HG02970 (cell line): ENCODE data around the gene FTSJ1.
"Not testable (repeated sequence)": the region's sequence is repeated elsewhere in the genome, so short reads cannot be mapped to it uniquely, and the experiment has no call there.

Source experiments
- ATAC-seq: cut with Tn5 transposase; IDR thresholded peaks from one replicate; pipeline ENCODE4 v1.9.1; 2021; ENCODE audit warnings: mild to moderate bottlenecking, moderate library complexity, moderate number of reproducible peaks; ENCODE audit not compliant: unreplicated experiment, low FRiP score

The FTSJ1 gene

GRCh38 chrX:48475774-48476577 is at the start of gene FTSJ1:
Gene FTSJ1 (plus strand): TSS chrX:48476199. CDS start chrX:48478048, 1,849 bp downstream.
- ATAC-seq = peak; percentile 79

GRCh38 chrX:48427027-48427716 is 48.8 kb upstream of the FTSJ1 start:
- not testable (repeated sequence) for ATAC-seq

GRCh38 chrX:48429606-48430005 is 46.4 kb upstream of the FTSJ1 start:
- not testable (repeated sequence) for ATAC-seq

DNA sequence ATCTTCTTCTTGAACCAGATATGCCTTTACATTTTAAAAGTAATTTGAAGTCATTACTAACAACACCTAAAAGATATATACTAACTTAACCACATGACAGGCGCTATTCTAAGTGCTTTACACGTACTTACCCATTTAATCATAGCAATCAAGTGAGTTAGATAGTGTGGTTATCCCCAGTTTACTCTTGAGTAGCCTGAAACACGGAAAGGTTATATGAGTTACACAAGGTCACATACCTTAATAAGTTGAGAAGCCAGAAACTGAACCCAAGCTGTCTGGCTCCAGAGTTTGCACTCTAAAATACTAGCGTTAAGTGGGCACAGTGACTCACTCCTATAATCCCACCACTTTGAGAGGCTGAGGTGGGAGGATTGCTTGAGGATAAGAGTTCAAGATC is 45.8 kb upstream of the FTSJ1 start:
- not testable (repeated sequence) for ATAC-seq

DNA sequence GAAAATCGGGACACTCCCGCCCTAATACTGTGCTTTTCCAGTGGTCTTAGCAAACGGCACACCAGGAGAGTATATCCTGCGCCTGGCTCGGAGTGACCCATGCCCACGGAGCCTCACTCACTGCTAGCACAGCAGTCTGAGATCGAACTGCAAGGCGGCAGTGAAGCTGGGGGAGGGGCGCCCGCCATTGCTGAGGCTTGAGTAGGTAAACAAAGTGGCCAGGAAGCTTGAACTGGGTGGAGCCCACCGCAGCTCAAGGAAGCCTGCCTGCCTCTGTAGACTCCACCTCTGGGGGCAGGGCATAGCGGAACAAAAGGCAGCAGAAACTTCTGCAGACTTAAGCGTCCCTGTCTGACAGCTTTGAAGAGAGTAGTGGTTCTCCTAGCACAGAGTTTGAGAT is 42.3 kb upstream of the FTSJ1 start:
- not testable (repeated sequence) for ATAC-seq

- not testable (repeated sequence) for ATAC-seq
Observed at GRCh38 chrX:48447201-48447600, 28.8 kb upstream of the FTSJ1 start.

DNA sequence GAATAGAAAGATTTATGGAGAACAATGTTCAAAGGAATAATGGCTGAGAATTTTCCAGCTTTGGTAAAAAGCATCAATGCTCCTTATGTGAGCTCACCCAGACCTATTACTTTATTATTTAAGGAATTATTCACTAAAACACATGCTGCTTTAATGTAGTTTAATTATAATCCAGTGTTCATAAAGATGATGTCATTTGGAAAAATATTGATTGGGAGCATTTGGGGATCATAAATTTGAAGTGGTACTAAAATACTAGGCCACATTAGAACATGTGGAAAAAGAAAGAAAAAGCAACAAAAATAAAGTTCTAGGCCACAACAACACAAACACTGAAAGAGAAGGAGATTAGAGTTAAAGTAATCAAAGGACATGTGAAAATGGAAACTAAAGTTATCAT is 25.9 kb upstream of the FTSJ1 start:
- ATAC-seq = no peak

- no peak for ATAC-seq
Observed at GRCh38 chrX:48451708-48452107, 24.3 kb upstream of the FTSJ1 start.

DNA sequence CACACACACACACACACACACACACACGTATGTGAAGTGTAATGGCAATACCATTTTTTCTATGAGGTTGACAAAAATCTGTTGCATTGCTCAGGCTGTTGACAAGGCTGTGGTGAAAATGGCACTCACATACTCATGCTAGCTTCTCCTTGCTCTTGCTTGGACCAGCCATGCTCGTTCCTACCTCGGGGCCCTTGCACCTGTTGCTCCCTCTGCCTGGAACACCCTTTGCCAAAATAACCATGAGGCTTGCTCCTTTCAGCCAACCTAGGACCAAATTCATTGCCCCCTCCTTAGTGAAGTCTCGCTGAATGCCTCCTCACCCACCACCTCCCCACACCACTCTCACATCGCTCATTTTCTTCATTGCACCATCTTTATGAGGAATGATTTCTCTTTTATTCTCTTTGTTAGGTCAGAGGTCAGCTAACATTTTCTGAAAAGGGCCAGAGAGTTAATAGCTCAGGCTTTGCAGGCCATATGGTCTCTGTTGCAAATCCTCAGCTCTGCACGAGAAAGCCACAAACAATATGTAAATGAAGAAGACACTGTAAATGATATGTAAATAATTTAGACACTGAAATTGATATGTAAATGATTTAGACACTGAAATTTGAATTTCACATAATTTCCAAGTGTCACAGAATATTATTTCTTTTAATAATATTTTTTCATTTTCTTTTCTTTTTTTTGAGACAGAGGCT is 19.2 kb upstream of the FTSJ1 start:
- ATAC-seq = no peak

- no peak for ATAC-seq
Observed at GRCh38 chrX:48458711-48459110, 17.3 kb upstream of the FTSJ1 start.

GRCh38 chrX:48459483-48459882 is 16.5 kb upstream of the FTSJ1 start:
- ATAC-seq = no peak

DNA sequence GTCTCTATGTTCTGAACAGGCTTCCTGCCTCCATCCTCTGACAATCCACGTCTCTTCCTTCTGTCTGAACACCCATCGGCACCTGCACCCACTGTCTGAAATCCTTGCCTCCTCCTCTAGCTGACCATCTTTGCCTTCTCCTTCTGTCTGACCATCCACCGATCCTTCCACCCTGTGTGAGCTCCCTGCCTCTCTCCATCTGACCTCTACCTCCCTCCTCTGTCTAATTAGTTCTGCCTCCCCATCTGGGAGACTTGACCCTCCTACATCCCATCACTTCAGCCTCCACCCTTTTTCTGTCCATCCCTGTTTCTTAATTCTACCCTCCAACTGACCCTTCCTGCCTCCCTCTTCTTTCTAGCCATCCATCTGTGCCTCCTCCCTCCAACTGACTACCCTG is 16.0 kb upstream of the FTSJ1 start:
- no peak for ATAC-seq

- no peak for ATAC-seq
Observed at GRCh38 chrX:48460606-48461005, 15.4 kb upstream of the FTSJ1 start.

GRCh38 chrX:48461830-48462229 is 14.2 kb upstream of the FTSJ1 start:
- ATAC-seq = no peak

DNA sequence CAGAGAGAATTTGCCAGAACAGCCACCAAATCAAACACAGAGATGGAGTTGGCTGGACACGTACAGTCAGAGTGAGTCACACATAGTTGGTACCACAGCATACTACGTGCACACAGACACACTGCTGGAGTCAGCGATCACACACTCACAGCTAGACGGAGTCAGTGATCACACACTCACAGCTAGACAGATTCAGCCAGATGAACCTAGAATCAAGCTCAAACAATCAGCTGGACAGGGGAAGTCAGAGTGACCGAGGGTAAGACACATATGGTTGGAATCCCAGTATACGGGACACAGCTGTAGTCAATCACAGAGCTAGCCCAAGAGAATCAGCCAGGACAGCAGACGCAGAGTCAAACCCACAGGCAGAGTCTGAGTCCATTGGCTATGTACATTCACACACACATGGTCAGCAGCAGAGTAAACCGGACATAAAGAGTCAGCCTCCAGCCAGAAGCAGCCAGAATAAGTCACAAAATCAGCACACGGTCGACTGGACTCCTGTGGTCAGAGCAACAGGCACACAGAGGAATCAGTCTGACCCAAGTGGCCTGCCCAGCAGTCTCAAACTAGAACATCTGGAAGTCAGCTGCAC is 10.6 kb upstream of the FTSJ1 start:
- ATAC-seq = no peak

GRCh38 chrX:48466696-48467095 is 9.3 kb upstream of the FTSJ1 start:
- no peak for ATAC-seq

DNA sequence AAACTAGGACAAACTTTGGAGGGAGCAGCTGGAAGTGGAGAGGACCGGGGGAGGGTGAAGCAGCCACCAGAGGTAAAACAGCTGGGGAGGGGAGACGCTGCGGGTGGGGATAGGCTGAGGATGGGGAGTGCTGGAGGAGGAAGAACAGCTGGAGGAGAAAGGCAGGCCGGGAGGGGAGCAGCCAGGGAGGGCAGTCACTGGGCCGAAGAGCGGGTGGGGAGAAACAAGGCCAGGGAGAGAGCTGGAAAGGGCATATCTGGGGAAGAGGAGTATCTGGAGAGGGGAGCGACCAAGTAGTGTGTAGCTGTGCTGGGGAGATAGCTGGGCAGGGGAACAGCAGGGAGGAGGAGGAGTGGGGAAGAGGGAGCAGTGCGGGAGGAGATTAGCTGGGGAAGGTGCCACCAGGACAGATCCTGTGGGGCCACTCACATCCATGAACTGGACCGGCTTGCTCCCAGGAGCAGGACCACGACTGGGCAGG is 8.7 kb upstream of the FTSJ1 start:
- no peak for ATAC-seq

GRCh38 chrX:48468247-48468671 is 7.7 kb upstream of the FTSJ1 start:
- no peak for ATAC-seq

- no peak for ATAC-seq
Observed at GRCh38 chrX:48468693-48469691, 7.0 kb upstream of the FTSJ1 start.
